PC-3 (cell line): ENCODE measurements around the gene KDM3B. TPM values are rescaled to one million over a fixed set of nuclear protein-coding genes. Genes with fewer than 3 reads are reported as not detected.
A peak's percentile ranks its signal among the peaks of the same experiment; 100 is the strongest.
"Not testable (repeated sequence)": the region's sequence is repeated elsewhere in the genome, so short reads cannot be mapped to it uniquely, and the experiment has no call there.

Experiments used
- ATAC-seq: fragments of 200-7000 bp; cut with Tn5 transposase; 2 replicates; pipeline ENCODE4 v1.9.1; 2020; ENCODE audit warnings: mild to moderate bottlenecking, moderate library complexity
- BruUV-seq: library from RNA; stranded (reverse); fragments of 400-500 nt; replicated peaks from 2 replicates; lab custom pipeline; 2021; lab: Mats Ljungman, UMichigan
- CTCF ChIA-PET: fragments of 300-600 bp; sonication (Branson Sonifier 250); formaldehyde crosslinking; loops from one replicate; lab custom pipeline; 2022; ENCODE audit warnings: antibody characterized with exemption; lab: Charles Lee
- POLR2A ChIA-PET: fragments of 300-600 bp; sonication (Branson Sonifier 250); formaldehyde crosslinking; loops from one replicate; lab custom pipeline; 2022; ENCODE audit warnings: antibody characterized with exemption; ENCODE audit not compliant: unreplicated experiment; lab: Charles Lee
- DNase-seq: peaks from one replicate; pipeline ENCODE4 v3.0.0-alpha.2; 2015
- H2AFZ ChIP-seq: fragments of 300-600 bp; sonication (generic); 2 replicates; pipeline ENCODE4 v1.6.0; 2016; ENCODE audit warnings: antibody characterized with exemption, low read length
- H3F3A ChIP-seq: fragments of 300-600 bp; sonication (generic); one replicate; pipeline ENCODE4 v1.6.0; 2017; ENCODE audit warnings: antibody characterized with exemption, low read length, control low read depth, mild to moderate bottlenecking; ENCODE audit not compliant: unreplicated experiment
- H3K27ac ChIP-seq: fragments of 300-600 bp; sonication (generic); 2 replicates; pipeline ENCODE4 v1.5.1; 2016; ENCODE audit warnings: mild to moderate bottlenecking, low read length
- H3K27me3 ChIP-seq: fragments of 300-600 bp; sonication (generic); 2 replicates; pipeline ENCODE4 v1.6.1; 2016; ENCODE audit warnings: low read length, mixed read lengths
- H3K36me3 ChIP-seq: fragments of 300-600 bp; sonication (generic); 2 replicates; pipeline ENCODE4 v1.6.1; 2016; ENCODE audit warnings: low read depth, mixed run types, low read length, mixed read lengths
- H3K4me1 ChIP-seq: fragments of 300-600 bp; sonication (generic); 2 replicates; pipeline ENCODE4 v1.5.1; 2016; ENCODE audit warnings: low read length; ENCODE audit not compliant: insufficient read depth
- H3K4me2 ChIP-seq: fragments of 300-600 bp; sonication (generic); 2 replicates; pipeline ENCODE4 v1.6.0; 2016; ENCODE audit warnings: low read length
- H3K4me3 ChIP-seq: fragments of 300-600 bp; sonication (generic); 2 replicates; pipeline ENCODE4 v1.5.1; 2016; ENCODE audit warnings: mild to moderate bottlenecking, low read length, mixed read lengths
- H3K79me2 ChIP-seq: fragments of 300-600 bp; sonication (generic); 2 replicates; pipeline ENCODE4 v1.6.1; 2017; ENCODE audit warnings: low read length, mixed read lengths
- H3K9ac ChIP-seq: fragments of 300-600 bp; sonication (generic); 2 replicates; pipeline ENCODE4 v1.6.0; 2016; ENCODE audit warnings: mild to moderate bottlenecking, low read length
- H3K9me2 ChIP-seq: fragments of 300-600 bp; sonication (generic); replicated peaks from 2 replicates; pipeline ENCODE4 v1.6.1; 2016; ENCODE audit warnings: mixed run types, low read length, mixed read lengths
- H3K9me3 ChIP-seq: fragments of 300-600 bp; sonication (generic); 2 replicates; pipeline ENCODE4 v1.6.1; 2016; ENCODE audit warnings: low read length, mixed read lengths
- H4K20me1 ChIP-seq: fragments of 300-600 bp; sonication (generic); 2 replicates; pipeline ENCODE4 v1.6.1; 2016; ENCODE audit warnings: low read length, mixed read lengths
- EZH2 ChIP-seq: fragments of 300-600 bp; sonication (generic); IDR thresholded peaks from one replicate; pipeline ENCODE4 v1.6.1; 2017; ENCODE audit warnings: antibody characterized with exemption, mild to moderate bottlenecking, low read length; ENCODE audit not compliant: unreplicated experiment
- EZH2phosphoT487 ChIP-seq: fragments of 300-600 bp; sonication (generic); IDR thresholded peaks from 2 replicates; pipeline ENCODE4 v1.6.1; 2018; ENCODE audit warnings: mild to moderate bottlenecking, antibody characterized with exemption, low read length, borderline replicate concordance
- intact Hi-C: fragments of 100-400 bp; cut with micrococcal nuclease; formaldehyde crosslinking; loops from 2 replicates; pipeline ENCODE4 v1.9.0; 2023
- total RNA-seq: library from RNA; depleted of rRNA; stranded (reverse); fragments of >200 nt; gene quantifications from 2 replicates; pipeline ENCODE4 v1.2.3, GENCODE V29; 2014
- TF ChIP-seq, protein P1 (sequence below): fragments of 300-600 bp; sonication (generic); conservative IDR thresholded peaks from 2 replicates; pipeline ENCODE4 v1.5.1; 2017; ENCODE audit warnings: antibody characterized with exemption, low read depth, mild to moderate bottlenecking, low read length

Gene KDM3B
- total RNA-seq, 1 experiment from 2014 or later = 21.7 TPM

DNA sequence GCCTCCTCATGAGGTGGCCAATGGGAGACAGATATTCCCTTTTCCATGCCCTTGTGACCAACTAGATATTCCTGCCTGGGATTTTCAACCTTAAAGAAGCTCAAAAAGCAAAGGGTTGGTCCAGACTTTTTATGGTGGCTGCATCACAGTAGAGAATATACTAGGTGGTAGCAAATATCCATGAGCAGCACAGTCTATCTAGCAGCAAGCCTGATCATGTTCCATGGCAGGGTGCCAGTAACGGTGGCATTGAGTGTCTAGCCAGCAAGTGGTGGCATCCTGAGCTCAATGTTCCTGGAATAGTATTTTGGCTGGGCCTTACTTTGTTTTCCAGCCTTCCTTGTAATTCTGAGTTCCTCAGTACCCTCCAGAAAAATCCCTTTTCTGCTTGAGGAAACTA, 46.7 kb upstream of the KDM3B start:
- Histone ChIP-seq H3K9me3 (no peaks in the 10 kb centered on the region), H3K27me3 (no peaks in the 10 kb centered on the region), H3K4me3 (no peak overlapping the region), H2AFZ (no peak overlapping the region), H3K9me2 (no peaks in the 10 kb centered on the region), H3K4me2 (no peak overlapping the region), H3F3A (no peaks in the 10 kb centered on the region), H3K4me1 (no peaks in the 10 kb centered on the region), H3K36me3 (no peaks in the 10 kb centered on the region), H3K9ac (no peak overlapping the region), H3K79me2 (no peaks in the 10 kb centered on the region), H3K27ac (no peak overlapping the region), H4K20me1 (no peaks in the 10 kb centered on the region)
- intact Hi-C loops = no loop called here
- DNase-seq = no peak
- no peak for TF ChIP-seq EZH2phosphoT487
- no peak for TF ChIP-seq EZH2
- TF ChIP-seq, protein P1, sequence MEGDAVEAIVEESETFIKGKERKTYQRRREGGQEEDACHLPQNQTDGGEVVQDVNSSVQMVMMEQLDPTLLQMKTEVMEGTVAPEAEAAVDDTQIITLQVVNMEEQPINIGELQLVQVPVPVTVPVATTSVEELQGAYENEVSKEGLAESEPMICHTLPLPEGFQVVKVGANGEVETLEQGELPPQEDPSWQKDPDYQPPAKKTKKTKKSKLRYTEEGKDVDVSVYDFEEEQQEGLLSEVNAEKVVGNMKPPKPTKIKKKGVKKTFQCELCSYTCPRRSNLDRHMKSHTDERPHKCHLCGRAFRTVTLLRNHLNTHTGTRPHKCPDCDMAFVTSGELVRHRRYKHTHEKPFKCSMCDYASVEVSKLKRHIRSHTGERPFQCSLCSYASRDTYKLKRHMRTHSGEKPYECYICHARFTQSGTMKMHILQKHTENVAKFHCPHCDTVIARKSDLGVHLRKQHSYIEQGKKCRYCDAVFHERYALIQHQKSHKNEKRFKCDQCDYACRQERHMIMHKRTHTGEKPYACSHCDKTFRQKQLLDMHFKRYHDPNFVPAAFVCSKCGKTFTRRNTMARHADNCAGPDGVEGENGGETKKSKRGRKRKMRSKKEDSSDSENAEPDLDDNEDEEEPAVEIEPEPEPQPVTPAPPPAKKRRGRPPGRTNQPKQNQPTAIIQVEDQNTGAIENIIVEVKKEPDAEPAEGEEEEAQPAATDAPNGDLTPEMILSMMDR = no peak
- BruUV-seq = no TSS peak
- no peak for ATAC-seq
- ChIA-PET CTCF (no interaction called here), POLR2A (no interaction called here)

DNA sequence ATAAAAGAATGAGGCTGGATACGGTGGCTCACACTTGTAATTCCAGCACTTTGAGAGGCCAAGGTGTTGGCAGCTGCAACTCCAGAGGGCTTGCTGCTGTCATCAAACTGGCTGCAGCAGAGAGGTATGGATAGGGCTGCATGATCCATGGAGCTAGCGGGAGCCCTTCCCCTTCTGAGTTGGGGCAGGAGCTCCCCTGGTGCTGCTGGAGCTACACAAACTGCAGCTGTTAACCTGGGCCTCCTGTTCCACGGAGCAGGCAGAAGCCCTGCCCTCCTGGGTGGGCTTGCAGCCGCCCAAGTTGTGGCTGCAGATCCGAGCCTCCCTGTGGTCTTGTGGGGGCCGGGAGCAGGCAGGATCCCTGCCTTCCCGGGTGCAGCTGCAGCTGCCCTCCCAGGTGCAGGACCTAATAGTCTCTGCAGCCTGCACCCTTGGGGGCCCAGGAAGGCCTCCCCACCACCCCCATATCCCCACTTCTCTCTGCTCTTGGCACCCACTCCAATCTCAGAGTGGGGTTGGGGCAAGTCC, 36.7 kb upstream of the KDM3B start:
- Histone ChIP-seq H3K9me2 (no peaks in the 10 kb centered on the region), H3K79me2 (no peaks in the 10 kb centered on the region), H3K4me2 (no peak overlapping the region), H2AFZ (no peak overlapping the region), H3K4me3 (no peak overlapping the region), H4K20me1 (no peaks in the 10 kb centered on the region), H3K36me3 (peaks cover 7% of the 10 kb centered on the region), H3K4me1 (no peaks in the 10 kb centered on the region), H3K27ac (no peak overlapping the region), H3K9me3 (no peaks in the 10 kb centered on the region), H3F3A (no peaks in the 10 kb centered on the region), H3K9ac (no peak overlapping the region), H3K27me3 (no peaks in the 10 kb centered on the region)
- ATAC-seq = no peak
- no peak for DNase-seq
- ChIA-PET CTCF (no interaction called here), POLR2A (no interaction called here)
- TF ChIP-seq EZH2 (no peak), EZH2phosphoT487 (no peak)
- TF ChIP-seq, protein P1 = no peak
- BruUV-seq = no TSS peak
- intact Hi-C loops = no loop called here

DNA sequence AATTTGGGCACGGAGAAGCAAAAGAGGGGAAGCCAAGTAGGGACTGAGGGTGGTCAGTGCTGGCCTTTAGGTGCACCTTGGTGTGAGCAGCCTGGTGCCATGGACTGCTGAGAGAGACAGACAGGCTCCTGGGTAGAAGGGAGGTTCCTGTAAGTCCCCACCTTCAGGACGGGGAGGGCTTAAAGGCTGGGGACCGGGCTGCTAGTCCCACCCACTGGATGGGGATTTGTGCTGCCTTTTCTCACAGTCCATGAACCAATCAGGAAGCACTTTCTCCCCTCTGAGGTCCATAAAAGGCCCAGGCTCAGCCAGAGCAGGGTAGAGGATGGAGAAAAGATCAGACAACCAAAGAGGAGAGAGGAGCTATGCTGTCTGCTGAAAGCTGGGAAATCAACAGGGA, 36.1 kb upstream of the KDM3B start:
- H2AFZ ChIP-seq = no peak overlapping the region
- H3K4me1 ChIP-seq = no peaks in the 10 kb centered on the region
- no peaks in the 10 kb centered on the region for H3K9me2 ChIP-seq
- no peaks in the 10 kb centered on the region for H3F3A ChIP-seq
- DNase-seq (no peak), ATAC-seq (no peak)
- no peaks in the 10 kb centered on the region for H3K9me3 ChIP-seq
- no peak overlapping the region for H3K27ac ChIP-seq
- peaks cover 7% of the 10 kb centered on the region for H3K36me3 ChIP-seq
- no peak overlapping the region for H3K9ac ChIP-seq
- no peaks in the 10 kb centered on the region for H3K79me2 ChIP-seq
- POLR2A ChIA-PET = no interaction called here
- no peaks in the 10 kb centered on the region for H3K27me3 ChIP-seq
- no peak overlapping the region for H3K4me3 ChIP-seq
- H4K20me1 ChIP-seq = no peaks in the 10 kb centered on the region
- no TSS peak for BruUV-seq
- intact Hi-C loops = no loop called here
- CTCF ChIA-PET = no interaction called here
- no peak overlapping the region for H3K4me2 ChIP-seq
- TF ChIP-seq EZH2 (no peak), EZH2phosphoT487 (no peak)
- TF ChIP-seq, protein P1 = no peak

DNA sequence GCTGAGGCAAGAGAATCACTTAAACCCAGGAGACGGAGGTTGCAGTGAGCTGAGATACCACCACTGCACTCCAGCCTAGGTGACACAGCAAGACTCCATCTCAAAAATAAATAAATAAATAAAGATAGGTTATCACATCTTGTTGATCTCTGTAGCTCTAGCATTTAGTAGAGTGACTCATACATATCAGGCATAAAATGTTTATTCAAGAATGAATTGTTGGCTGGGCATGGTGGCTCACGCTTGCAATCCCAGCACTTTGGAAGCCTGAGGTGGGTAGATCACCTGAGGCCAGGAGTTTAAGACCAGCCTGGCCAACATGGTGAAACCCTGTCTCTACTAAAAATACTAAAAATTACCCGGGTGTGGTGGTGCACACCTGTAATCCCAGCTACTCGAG, 34.3 kb upstream of the KDM3B start:
- POLR2A ChIA-PET, CTCF ChIA-PET, intact Hi-C loops: not testable (repeated sequence)

More for the DNA sequence above, 34.3 kb upstream of the KDM3B start:
- H3K4me2 ChIP-seq, H3K9me2 ChIP-seq, H3K36me3 ChIP-seq, H3K4me1 ChIP-seq, H3K9ac ChIP-seq, H3K27ac ChIP-seq, H3K4me3 ChIP-seq, H3K79me2 ChIP-seq, H3F3A ChIP-seq, H2AFZ ChIP-seq, BruUV-seq, DNase-seq, H3K9me3 ChIP-seq, H4K20me1 ChIP-seq, H3K27me3 ChIP-seq: not testable (repeated sequence)
- ATAC-seq = 0 out of 2 replicates have a peak, but pooled peaks have one; percentile 15
